Measurements from ENCODE around the gene IFT20. TPM values are rescaled to one million over a fixed set of nuclear protein-coding genes. Genes with fewer than 3 reads are reported as not detected.
A peak's percentile ranks its signal among the peaks of the same experiment; 100 is the strongest.

Gene IFT20
- total and polyA plus RNA-seq, 9 of the 15 experiments (the other 6 are each of a cell fraction or from before 2014, with no cell fraction given) = 11.2 to 38.6 (median 20.1) TPM

GRCh38 chr17:28370035-28370743, 34.9 kb upstream of the IFT20 start, which contains the start of gene VTN (continued):
- TF ChIP-seq PTBP1 (IDR thresholded peaks at IDR 0.05; ENCODE audit: low read depth, low read length) = no peak
- no peak for TF ChIP-seq PCBP2 (IDR thresholded peaks at IDR 0.05; ENCODE audit: low read depth, low read length, poor library complexity, severe bottlenecking)
- TF ChIP-seq KDM2B (CRISPR knock-in tag; IDR thresholded peaks at IDR 0.05) = no peak
- no peak for TF ChIP-seq USF2 (CRISPR knock-in tag; IDR thresholded peaks at IDR 0.05)
- TF ChIP-seq SMARCA4 (IDR thresholded peaks at IDR 0.05) = 0 out of 2 replicates have a peak, but pooled peaks have one; percentile 36
- peak; percentile 83 for TF ChIP-seq CEBPB (tag; IDR thresholded peaks at IDR 0.05)
- TF ChIP-seq NCOA1 (IDR thresholded peaks at IDR 0.05; ENCODE audit: low read depth) = no peak
- TF ChIP-seq ZEB2 (IDR thresholded peaks at IDR 0.05) = peak; percentile 44; the same call in 1 of the 2 replicates
- TF ChIP-seq NR0B1 (IDR thresholded peaks at IDR 0.05; ENCODE audit: partially characterized antibody) = no peak
- no peak for TF ChIP-seq ZBTB49 (CRISPR knock-in tag; IDR thresholded peaks at IDR 0.05; ENCODE audit: borderline replicate concordance)
- TF ChIP-seq ESRRA (IDR thresholded peaks at IDR 0.05; ENCODE audit: borderline replicate concordance, low read depth) = peak; percentile 82
- TF ChIP-seq ZNF76 (CRISPR knock-in tag; IDR thresholded peaks at IDR 0.05; ENCODE audit: borderline replicate concordance) = no peak
- TF ChIP-seq ELF4 (CRISPR knock-in tag; IDR thresholded peaks at IDR 0.05) = no peak
- TF ChIP-seq TRIM24 (IDR thresholded peaks at IDR 0.05) = no peak
- no peak for TF ChIP-seq STAT6 (CRISPR knock-in tag; IDR thresholded peaks at IDR 0.05)
- no peak for TF ChIP-seq BCOR (IDR thresholded peaks at IDR 0.05)
- TF ChIP-seq FUS (optimal IDR thresholded peaks at IDR 0.05; ENCODE audit: low read depth, low read length) = no peak
- no peak for TF ChIP-seq STAG1 (CRISPR knock-in tag; IDR thresholded peaks at IDR 0.05; ENCODE audit: borderline replicate concordance)
- no peak for TF ChIP-seq SP1 (CRISPR knock-in tag; IDR thresholded peaks at IDR 0.05)
- no peak for TF ChIP-seq NKRF (IDR thresholded peaks at IDR 0.05; ENCODE audit: borderline replicate concordance)

Measured in K562 (cell line).